CD4-positive, alpha-beta memory T cell (primary cell): ENCODE results near the gene ATP1A2. TPM values are rescaled to one million over a fixed set of nuclear protein-coding genes. Genes with fewer than 3 reads are reported as not detected.

ENCODE experiments used
- CTCF ChIA-PET: fragments of 350-600 bp; sonication (Branson Sonifier 250); formaldehyde crosslinking; loops from one replicate; lab custom pipeline; 2021; ENCODE audit warnings: inconsistent platforms; ENCODE audit not compliant: partially characterized antibody; lab: Charles Lee
- POLR2A ChIA-PET: fragments of 350-600 bp; sonication (Branson Sonifier 250); formaldehyde crosslinking; loops from one replicate; lab custom pipeline; 2021; ENCODE audit not compliant: partially characterized antibody; lab: Charles Lee
- DNase-seq, 5 donors: peaks; one replicate each; pipeline versions ENCODE4 v3.0.0 to v3.0.0-alpha.2; 2020 to 2022; ENCODE audit warnings: mixed read lengths in 1 of 5
- H3K27ac ChIP-seq: one replicate; pipeline ENCODE4 v1.7.0; 2013; ENCODE audit warnings: low read depth, low read length
- H3K27me3 ChIP-seq: 2 replicates; pipeline ENCODE4 v1.7.0; 2013; ENCODE audit warnings: mild to moderate bottlenecking, low read length, moderate library complexity; ENCODE audit not compliant: insufficient read depth
- H3K36me3 ChIP-seq: 2 replicates; pipeline ENCODE4 v1.7.0; 2013; ENCODE audit warnings: mild to moderate bottlenecking, low read length, moderate library complexity; ENCODE audit not compliant: insufficient read depth
- H3K4me1 ChIP-seq: 2 replicates; pipeline ENCODE4 v1.7.0; 2013; ENCODE audit warnings: mild to moderate bottlenecking, low read length, moderate library complexity; ENCODE audit not compliant: insufficient read depth
- H3K4me3 ChIP-seq, 2 donors: one replicate each; pipeline ENCODE4 v1.7.0; 2013; ENCODE audit warnings: low read length in 2 of 2, mild to moderate bottlenecking in 1 of 2
- H3K9me3 ChIP-seq, 2 donors: one replicate each; pipeline ENCODE4 v1.7.0; 2013; ENCODE audit warnings: low read length in 2 of 2, control low read depth in 1 of 2; ENCODE audit not compliant: control insufficient read depth in 1 of 2
- H3K27ac Mint-ChIP-seq, 7 donors: one replicate each; pipeline ENCODE4 v1.8.0; 2020 to 2021; ENCODE audit warnings: mixed read lengths in 7 of 7, mild to moderate bottlenecking in 6 of 7, inconsistent platforms in 3 of 7, moderate library complexity in 3 of 7
- H3K27me3 Mint-ChIP-seq, 2 donors: one replicate each; pipeline ENCODE4 v1.8.0; 2020 to 2021; ENCODE audit warnings: mixed read lengths in 2 of 2
- H3K36me3 Mint-ChIP-seq, 2 donors: one replicate each; pipeline ENCODE4 v1.8.0; 2020 to 2021; ENCODE audit warnings: mixed read lengths in 2 of 2, inconsistent platforms in 1 of 2, mild to moderate bottlenecking in 1 of 2
- H3K4me1 Mint-ChIP-seq, 4 donors: one replicate each; pipeline ENCODE4 v1.8.0; 2020 to 2021; ENCODE audit warnings: mixed read lengths in 4 of 4, mild to moderate bottlenecking in 1 of 4
- H3K4me3 Mint-ChIP-seq, 8 donors: one replicate each; pipeline ENCODE4 v1.8.0; 2020 to 2021; ENCODE audit warnings: mixed read lengths in 8 of 8, mild to moderate bottlenecking in 7 of 8, moderate library complexity in 6 of 8, inconsistent platforms in 3 of 8
- H3K9me3 Mint-ChIP-seq, 8 donors: one replicate each; pipeline ENCODE4 v1.8.0; 2020 to 2021; ENCODE audit warnings: mixed read lengths in 8 of 8, mild to moderate bottlenecking in 5 of 8, inconsistent platforms in 3 of 8, moderate library complexity in 1 of 8
- intact Hi-C: fragments of 100-400 bp; cut with micrococcal nuclease; formaldehyde crosslinking; loops from one replicate; pipeline ENCODE4 v1.15.1; 2023
- polyA plus RNA-seq, 2 donors: library from polyadenylated mRNA; unstranded; fragments of 300-500 nt; fragmentation: Illumina TruSeq; gene quantifications; one replicate each; pipeline ENCODE4 v1.2.3, GENCODE V29; 2021
- total RNA-seq, 2 experiments: library from RNA; stranded (reverse); gene quantifications; one replicate each; pipeline ENCODE4 v1.2.3, GENCODE V29; 2021

The ATP1A2 gene
- total and polyA plus RNA-seq, 4 experiments from 2014 or later = not detected

DNA sequence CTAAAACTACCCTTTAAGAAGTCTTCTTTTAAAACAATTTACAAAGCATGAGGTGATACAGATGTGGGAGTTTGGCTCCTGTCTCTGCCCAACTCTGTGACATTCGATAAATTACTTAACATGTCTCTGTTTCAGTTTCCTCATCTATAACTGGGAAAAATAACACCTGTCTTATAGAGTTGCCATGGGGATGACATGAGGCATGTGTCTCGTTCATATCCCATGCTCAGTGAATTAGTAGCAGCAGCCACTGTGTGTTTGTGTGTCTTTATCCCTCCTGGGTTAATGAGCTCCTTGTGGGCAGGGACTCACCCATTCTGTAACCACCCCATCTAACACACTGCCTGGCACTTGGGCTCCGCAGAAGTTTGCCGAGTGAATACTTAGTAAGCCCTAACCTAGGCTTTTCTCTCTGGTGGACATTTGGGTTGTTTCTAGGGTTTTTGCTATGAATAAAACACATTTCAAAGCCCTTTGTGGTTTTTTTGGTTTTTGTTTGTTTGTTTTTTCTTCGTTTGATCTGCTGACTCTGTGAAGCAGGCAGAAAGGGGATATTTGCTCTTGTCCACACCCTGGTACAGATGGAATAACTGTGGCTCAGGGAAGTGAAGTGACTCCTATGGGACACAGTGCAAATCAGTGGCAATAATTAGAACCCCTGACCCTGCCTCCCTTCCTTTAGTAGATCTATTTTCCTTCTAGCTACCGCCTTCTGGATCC lies 35.0 kb upstream of the ATP1A2 start:
- peaks cover 6 to 22% (median 13%) of the 10 kb centered on the region in 4 donors for H3K4me1 Mint-ChIP-seq
- H3K27ac Mint-ChIP-seq = no peak overlapping the region
- intact Hi-C loops = no loop called here
- Histone ChIP-seq H3K36me3 (no peaks in the 10 kb centered on the region), H3K27ac (no peak overlapping the region), H3K4me3 (no peak overlapping the region), H3K27me3 (peaks cover 38% of the 10 kb centered on the region), H3K4me1 (peaks cover 3% of the 10 kb centered on the region), H3K9me3 (no peaks in the 10 kb centered on the region)
- H3K36me3 Mint-ChIP-seq = peaks cover 0 to 2% of the 10 kb centered on the region in 2 donors
- H3K4me3 Mint-ChIP-seq = no peak overlapping the region
- POLR2A ChIA-PET = interaction anchor here (1.1 kb wide), 1 partner anchor 183 kb away, joined by 3 read pairs; no protein-coding TSS in a partner anchor
- CTCF ChIA-PET = interaction anchor here (1.2 to 11.9 kb wide), 6 partner anchors 9 to 147 kb away, joined by 4 to 141 read pairs (median 12); partner anchors contain the start of genes IGSF8 and KCNJ10
- DNase-seq = no peak
- no peaks in the 10 kb centered on the region for H3K9me3 Mint-ChIP-seq
- H3K27me3 Mint-ChIP-seq = peaks cover 49% of the 10 kb centered on the region in 2 donors

DNA sequence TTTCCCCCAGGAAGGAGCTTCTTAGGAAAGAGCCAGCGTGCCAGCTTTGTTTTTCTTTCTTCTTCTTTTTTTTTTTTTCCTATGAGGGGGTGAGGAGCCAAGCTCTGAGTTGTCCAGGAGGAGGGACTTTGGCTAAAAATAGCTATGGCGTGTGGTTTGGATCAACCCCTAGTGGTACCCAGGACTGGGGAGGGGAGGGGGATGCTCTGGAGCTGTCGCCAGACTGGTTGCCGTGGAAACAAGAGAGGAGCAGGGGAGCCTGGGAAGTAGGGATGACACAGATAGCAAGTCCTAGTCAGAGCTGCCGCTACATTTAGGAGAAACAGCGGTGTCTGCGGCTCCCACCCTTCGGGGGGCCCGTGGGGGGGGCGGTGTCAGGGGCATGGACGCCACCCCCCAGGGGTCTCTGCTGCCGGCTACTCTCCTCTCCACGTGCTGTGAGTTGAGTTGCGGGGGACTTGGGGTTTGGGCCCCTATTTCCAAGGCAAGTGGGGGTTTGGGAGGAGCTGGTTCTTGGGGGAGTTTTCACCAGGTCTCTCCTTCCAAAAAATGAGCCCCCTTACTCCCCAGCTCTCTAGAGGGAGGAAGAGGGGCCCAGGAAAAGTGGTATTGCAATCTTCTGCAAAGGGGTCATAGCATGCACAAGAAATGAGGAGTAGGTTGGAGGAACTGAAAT lies 34.2 kb upstream of the ATP1A2 start, which contains the start of gene KCNJ9:
KCNJ9 (plus strand) TSS at position 278 of the 676 bp plus-strand sequence. CDS start 2,493 bp downstream, outside the sequence.
- no peaks in the 10 kb centered on the region for H3K9me3 Mint-ChIP-seq
- no peak for DNase-seq
- H3K36me3 Mint-ChIP-seq = peaks cover 0 to 4% of the 10 kb centered on the region in 2 donors
- peaks cover 44 to 48% of the 10 kb centered on the region in 2 donors for H3K27me3 Mint-ChIP-seq
- no peak within 1 kb of the TSS for H3K4me3 ChIP-seq
- peak within 1 kb of the TSS in 1 of 7 donors; percentile 36 for H3K27ac Mint-ChIP-seq
- ChIA-PET POLR2A (interaction anchor here (1.1 kb wide), 1 partner anchor 182 kb away, joined by 3 read pairs; no protein-coding TSS in a partner anchor), CTCF (interaction anchor here (0.8 to 11.9 kb wide), 9 partner anchors 9 to 148 kb away, joined by 3 to 141 read pairs (median 5); partner anchors contain the start of genes IGSF8 and KCNJ10)
- H3K4me3 Mint-ChIP-seq = no peak within 1 kb of the TSS
- H3K9me3 ChIP-seq = no peaks in the 10 kb centered on the region
- peaks cover 8 to 28% (median 18%) of the 10 kb centered on the region in 4 donors for H3K4me1 Mint-ChIP-seq
- H3K27ac ChIP-seq = no peak within 1 kb of the TSS
- intact Hi-C loops = no loop called here
- peaks cover 38% of the 10 kb centered on the region for H3K27me3 ChIP-seq
- no peaks in the 10 kb centered on the region for H3K36me3 ChIP-seq
- peaks cover 3% of the 10 kb centered on the region for H3K4me1 ChIP-seq

DNA sequence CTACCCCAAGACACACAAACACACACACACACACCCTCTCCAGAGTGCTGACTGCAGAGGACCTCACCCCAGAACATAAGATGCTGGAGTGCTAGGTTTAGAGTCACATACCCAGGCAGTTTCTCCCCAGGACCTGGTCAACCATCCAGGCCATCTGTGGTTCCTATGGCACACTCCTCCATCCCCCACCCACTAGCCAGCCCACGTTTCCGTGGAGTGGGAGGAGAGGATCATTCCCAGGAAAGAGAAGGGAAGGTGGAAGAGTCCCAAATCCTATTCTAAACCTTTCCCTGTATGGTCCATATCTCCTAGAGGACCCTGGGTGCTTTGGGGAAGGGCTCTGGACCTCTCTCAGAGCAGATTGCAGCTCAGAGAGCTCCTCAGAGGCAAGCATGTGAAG lies 33.1 kb upstream of the ATP1A2 start:
- H3K4me3 Mint-ChIP-seq = peak overlapping the region in 5 of 8 donors; percentile 0 to 41 (median 25)
- peaks cover 8 to 28% (median 18%) of the 10 kb centered on the region in 4 donors for H3K4me1 Mint-ChIP-seq
- intact Hi-C loops = no loop called here

DNA sequence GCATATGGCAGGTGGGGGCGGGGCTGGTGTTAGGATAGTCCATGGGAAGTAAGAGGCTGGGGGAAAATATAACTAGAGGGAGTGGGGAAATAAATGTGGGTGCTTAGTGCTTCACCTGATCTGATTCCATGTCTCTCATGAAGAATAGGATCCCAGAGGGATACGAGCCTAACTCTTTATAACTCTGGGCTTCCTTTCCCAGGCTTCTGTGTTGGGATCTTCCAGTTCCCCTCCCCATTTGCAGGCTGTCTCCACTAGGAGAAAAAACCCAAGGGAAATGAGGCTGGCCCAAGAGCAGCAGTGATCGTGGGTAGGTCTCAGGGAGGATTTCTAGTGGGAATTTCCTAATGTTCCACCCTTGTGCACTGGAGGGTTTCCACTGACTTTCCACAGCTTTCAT lies 32.6 kb upstream of the ATP1A2 start:
- intact Hi-C loops = no loop called here
- Mint-ChIP-seq H3K27ac (peak overlapping the region in 1 of 7 donors; percentile 42), H3K9me3 (no peaks in the 10 kb centered on the region), H3K4me3 (peak overlapping the region in 7 of 8 donors; percentile 47 to 78 (median 66)), H3K36me3 (peaks cover 8 to 13% of the 10 kb centered on the region in 2 donors), H3K4me1 (peaks cover 8 to 28% (median 18%) of the 10 kb centered on the region in 4 donors), H3K27me3 (peaks cover 37 to 43% of the 10 kb centered on the region in 2 donors)
- H3K9me3 ChIP-seq = no peaks in the 10 kb centered on the region
- no peaks in the 10 kb centered on the region for H3K36me3 ChIP-seq
- ChIA-PET CTCF (interaction anchor here (0.7 to 11.9 kb wide), 5 partner anchors 12 to 150 kb away, joined by 3 to 141 read pairs (median 18); partner anchors contain the start of genes IGSF8 and KCNJ10), POLR2A (no interaction called here)
- no peak overlapping the region for H3K27ac ChIP-seq
- DNase-seq = no peak
- peaks cover 3% of the 10 kb centered on the region for H3K4me1 ChIP-seq
- H3K4me3 ChIP-seq = no peak overlapping the region
- peaks cover 38% of the 10 kb centered on the region for H3K27me3 ChIP-seq

More for the DNA sequence above, 33.1 kb upstream of the ATP1A2 start:
- H3K4me1 ChIP-seq = peaks cover 3% of the 10 kb centered on the region
- Mint-ChIP-seq H3K27me3 (peaks cover 39 to 44% of the 10 kb centered on the region in 2 donors), H3K36me3 (peaks cover 6 to 12% of the 10 kb centered on the region in 2 donors), H3K9me3 (no peaks in the 10 kb centered on the region), H3K27ac (no peak overlapping the region)
- ChIA-PET CTCF (interaction anchor here (0.8 to 11.9 kb wide), 6 partner anchors 11 to 149 kb away, joined by 3 to 141 read pairs (median 12); partner anchors contain the start of genes IGSF8 and KCNJ10), POLR2A (no interaction called here)
- no peak overlapping the region for H3K4me3 ChIP-seq
- no peaks in the 10 kb centered on the region for H3K9me3 ChIP-seq
- DNase-seq = no peak
- peaks cover 38% of the 10 kb centered on the region for H3K27me3 ChIP-seq
- no peaks in the 10 kb centered on the region for H3K36me3 ChIP-seq
- no peak overlapping the region for H3K27ac ChIP-seq

DNA sequence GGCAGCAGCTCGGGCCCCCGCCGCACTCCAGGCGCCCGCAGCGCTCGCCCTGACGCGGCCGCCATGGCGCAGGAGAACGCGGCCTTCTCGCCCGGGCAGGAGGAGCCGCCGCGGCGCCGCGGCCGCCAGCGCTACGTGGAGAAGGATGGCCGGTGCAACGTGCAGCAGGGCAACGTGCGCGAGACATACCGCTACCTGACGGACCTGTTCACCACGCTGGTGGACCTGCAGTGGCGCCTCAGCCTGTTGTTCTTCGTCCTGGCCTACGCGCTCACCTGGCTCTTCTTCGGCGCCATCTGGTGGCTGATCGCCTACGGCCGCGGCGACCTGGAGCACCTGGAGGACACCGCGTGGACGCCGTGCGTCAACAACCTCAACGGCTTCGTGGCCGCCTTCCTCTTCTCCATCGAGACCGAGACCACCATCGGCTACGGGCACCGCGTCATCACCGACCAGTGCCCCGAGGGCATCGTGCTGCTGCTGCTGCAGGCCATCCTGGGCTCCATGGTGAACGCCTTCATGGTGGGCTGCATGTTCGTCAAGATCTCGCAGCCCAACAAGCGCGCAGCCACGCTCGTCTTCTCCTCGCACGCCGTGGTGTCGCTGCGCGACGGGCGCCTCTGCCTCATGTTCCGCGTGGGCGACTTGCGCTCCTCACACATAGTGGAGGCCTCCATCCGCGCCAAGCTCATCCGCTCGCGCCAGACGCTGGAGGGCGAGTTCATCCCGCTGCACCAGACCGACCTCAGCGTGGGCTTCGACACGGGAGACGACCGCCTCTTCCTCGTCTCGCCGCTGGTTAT lies 31.4 kb upstream of the ATP1A2 start:
- POLR2A ChIA-PET = interaction anchor here (5.2 kb wide), 1 partner anchor 13 kb away, joined by 51 read pairs; the partner anchor contains the start of gene IGSF8
- no peak overlapping the region for H3K27ac ChIP-seq
- H3K27ac Mint-ChIP-seq = peak overlapping the region in 2 of 7 donors; percentile 19 to 79
- peaks cover 8 to 28% (median 18%) of the 10 kb centered on the region in 4 donors for H3K4me1 Mint-ChIP-seq
- peak overlapping the region; percentile 42 to 78 (median 72) for H3K4me3 Mint-ChIP-seq
- peaks cover 30 to 35% of the 10 kb centered on the region in 2 donors for H3K27me3 Mint-ChIP-seq
- intact Hi-C loops = loop anchor here (1.0 to 2.0 kb wide), 2 partner anchors 38 to 147 kb away; no protein-coding TSS in a partner anchor
- peak; percentile 67 to 74 (median 69) for DNase-seq
- peaks cover 19 to 26% of the 10 kb centered on the region in 2 donors for H3K36me3 Mint-ChIP-seq
- no peaks in the 10 kb centered on the region for H3K9me3 ChIP-seq
- CTCF ChIA-PET = interaction anchor here (0.9 to 11.9 kb wide), 15 partner anchors 12 to 292 kb away, joined by 3 to 141 read pairs (median 18); partner anchors contain the start of genes IGSF8, KCNJ10 and PIGM
- peaks cover 34% of the 10 kb centered on the region for H3K27me3 ChIP-seq
- no peaks in the 10 kb centered on the region for H3K36me3 ChIP-seq
- peaks cover 3% of the 10 kb centered on the region for H3K4me1 ChIP-seq
- H3K4me3 ChIP-seq = peak overlapping the region in 1 of 2 donors; percentile 49
- H3K9me3 Mint-ChIP-seq = no peaks in the 10 kb centered on the region

DNA sequence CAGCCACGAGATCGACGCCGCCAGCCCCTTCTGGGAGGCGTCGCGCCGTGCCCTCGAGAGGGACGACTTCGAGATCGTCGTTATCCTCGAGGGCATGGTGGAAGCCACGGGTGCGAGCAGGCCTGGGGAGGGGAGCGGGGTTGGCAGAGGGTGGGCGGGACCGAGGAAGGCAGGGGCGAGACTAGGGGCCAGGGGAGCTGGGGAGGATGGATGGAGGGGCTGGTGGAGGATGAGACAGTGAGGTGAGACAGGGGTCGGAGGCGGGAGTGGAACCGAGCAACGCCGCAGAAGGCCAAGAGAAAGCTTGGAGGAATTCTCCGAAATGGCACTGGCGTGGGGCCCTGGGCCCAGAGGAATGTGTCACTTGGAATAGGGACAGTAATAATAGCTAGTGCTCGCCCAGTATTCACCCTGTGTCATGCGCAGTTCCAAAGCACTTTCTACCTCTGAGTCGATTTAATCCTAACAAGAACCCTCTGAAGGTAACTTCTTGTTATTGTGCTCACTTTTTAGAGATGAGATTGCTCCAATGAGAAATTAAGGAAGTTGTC lies 30.7 kb upstream of the ATP1A2 start:
- peaks cover 27 to 28% of the 10 kb centered on the region in 2 donors for H3K27me3 Mint-ChIP-seq
- H3K4me3 ChIP-seq = no peak overlapping the region
- H3K4me1 Mint-ChIP-seq = peaks cover 8 to 28% (median 18%) of the 10 kb centered on the region in 4 donors
- intact Hi-C loops = loop anchor here (1.0 to 5.0 kb wide), 5 partner anchors 13 to 292 kb away; partner anchors contain the start of gene IGSF8
- DNase-seq = no peak
- CTCF ChIA-PET = interaction anchor here (0.8 to 11.9 kb wide), 26 partner anchors 12 to 292 kb away, joined by 3 to 141 read pairs (median 4); partner anchors contain the start of genes IGSF8, PEX19 and PIGM
- POLR2A ChIA-PET = interaction anchor here (5.2 kb wide), 1 partner anchor 12 kb away, joined by 51 read pairs; the partner anchor contains the start of gene IGSF8
- peaks cover 27% of the 10 kb centered on the region for H3K27me3 ChIP-seq
- H3K9me3 Mint-ChIP-seq = no peaks in the 10 kb centered on the region
- no peaks in the 10 kb centered on the region for H3K9me3 ChIP-seq
- H3K27ac ChIP-seq = no peak overlapping the region
- H3K4me1 ChIP-seq = peaks cover 3% of the 10 kb centered on the region
- peaks cover 21 to 29% of the 10 kb centered on the region in 2 donors for H3K36me3 Mint-ChIP-seq
- peak overlapping the region in 1 of 8 donors; percentile 51 for H3K4me3 Mint-ChIP-seq
- peak overlapping the region in 2 of 7 donors; percentile 13 to 71 for H3K27ac Mint-ChIP-seq
- H3K36me3 ChIP-seq = no peaks in the 10 kb centered on the region
